ENCODE measurements around the gene TRIM25.

GRCh38 chr17:56918916-56919315, 5.1 kb upstream of the TRIM25 start:
- TF ChIP-seq CTCF (IDR thresholded peaks at IDR 0.05) = no peak
- no peak for TF ChIP-seq POLR2A (IDR thresholded peaks at IDR 0.05)
